HG02938 (cell line): Measurements from ENCODE around the gene HYAL3.
"Not testable (repeated sequence)": the region's sequence is repeated elsewhere in the genome, so short reads cannot be mapped to it uniquely, and the experiment has no call there.

Source experiments
- ATAC-seq: cut with Tn5 transposase; IDR thresholded peaks from one replicate; pipeline ENCODE4 v1.9.1; 2021; ENCODE audit warnings: mild to moderate bottlenecking, moderate library complexity; ENCODE audit not compliant: unreplicated experiment

Gene HYAL3

DNA sequence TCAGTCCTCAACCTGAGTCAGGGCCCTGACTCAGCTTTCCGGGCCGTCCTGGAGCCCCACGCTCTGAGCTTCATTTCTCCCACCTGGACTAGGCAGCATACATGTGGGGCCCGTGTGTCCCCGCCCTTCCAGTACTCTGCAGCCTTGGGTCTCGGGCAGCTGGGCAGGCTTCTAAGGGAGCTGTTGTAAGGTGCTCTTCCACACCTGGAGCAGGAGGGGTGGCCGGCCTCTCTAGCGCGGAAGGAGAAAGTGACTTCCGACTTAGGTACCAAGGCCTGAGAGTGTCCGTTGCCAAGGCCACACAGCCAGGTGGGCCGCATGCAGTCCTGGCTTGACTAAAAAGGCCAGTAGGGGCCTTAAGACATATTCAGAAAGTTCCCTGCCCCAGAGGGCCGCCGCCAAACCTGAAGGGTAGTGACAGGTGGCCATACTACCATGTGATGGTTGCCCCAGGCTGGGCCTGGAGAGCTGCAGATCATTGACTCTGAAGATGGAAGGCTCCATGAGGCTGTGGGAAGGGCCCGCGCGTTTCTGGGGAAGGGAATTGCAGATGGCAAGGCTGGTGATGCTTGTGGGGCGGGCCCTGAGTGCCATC, 39.7 kb downstream of the HYAL3 start:
- ATAC-seq = peak; percentile 19

- no peak for ATAC-seq
Measured at GRCh38 chr3:50258979-50259378, 40.2 kb downstream of the HYAL3 start.

DNA sequence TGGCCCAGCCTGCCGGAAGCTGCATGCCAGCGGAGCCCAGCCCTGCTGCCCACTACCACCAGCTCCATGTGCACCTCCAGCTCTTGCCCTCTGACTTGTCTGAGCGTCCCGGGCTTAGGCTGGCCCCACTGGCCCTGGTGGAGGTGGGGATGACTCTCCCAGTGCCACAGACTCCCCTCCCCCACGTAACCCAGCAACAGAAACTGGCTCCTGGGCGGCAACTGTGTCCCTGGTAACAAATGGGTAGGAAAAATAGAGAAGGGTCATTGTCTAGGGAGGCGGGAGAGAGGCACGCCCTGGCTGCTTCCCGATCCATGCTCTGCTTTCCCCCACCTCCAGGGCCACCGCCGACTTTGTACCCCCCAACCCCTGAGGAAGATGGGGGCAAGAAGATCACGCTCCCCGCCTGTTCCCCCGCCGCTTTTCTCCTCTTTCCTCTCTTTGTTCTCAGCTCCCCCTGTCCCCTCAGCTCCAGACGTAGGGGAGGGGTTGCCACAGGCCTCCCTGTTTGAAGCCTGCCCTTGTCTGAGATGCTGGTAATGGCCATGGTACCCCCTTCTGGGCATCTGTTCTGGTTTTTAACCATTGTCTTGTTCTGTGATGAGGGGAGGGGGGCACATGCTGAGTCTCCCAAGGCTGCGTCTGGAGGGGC, 41.0 kb downstream of the HYAL3 start:
- ATAC-seq = no peak

DNA sequence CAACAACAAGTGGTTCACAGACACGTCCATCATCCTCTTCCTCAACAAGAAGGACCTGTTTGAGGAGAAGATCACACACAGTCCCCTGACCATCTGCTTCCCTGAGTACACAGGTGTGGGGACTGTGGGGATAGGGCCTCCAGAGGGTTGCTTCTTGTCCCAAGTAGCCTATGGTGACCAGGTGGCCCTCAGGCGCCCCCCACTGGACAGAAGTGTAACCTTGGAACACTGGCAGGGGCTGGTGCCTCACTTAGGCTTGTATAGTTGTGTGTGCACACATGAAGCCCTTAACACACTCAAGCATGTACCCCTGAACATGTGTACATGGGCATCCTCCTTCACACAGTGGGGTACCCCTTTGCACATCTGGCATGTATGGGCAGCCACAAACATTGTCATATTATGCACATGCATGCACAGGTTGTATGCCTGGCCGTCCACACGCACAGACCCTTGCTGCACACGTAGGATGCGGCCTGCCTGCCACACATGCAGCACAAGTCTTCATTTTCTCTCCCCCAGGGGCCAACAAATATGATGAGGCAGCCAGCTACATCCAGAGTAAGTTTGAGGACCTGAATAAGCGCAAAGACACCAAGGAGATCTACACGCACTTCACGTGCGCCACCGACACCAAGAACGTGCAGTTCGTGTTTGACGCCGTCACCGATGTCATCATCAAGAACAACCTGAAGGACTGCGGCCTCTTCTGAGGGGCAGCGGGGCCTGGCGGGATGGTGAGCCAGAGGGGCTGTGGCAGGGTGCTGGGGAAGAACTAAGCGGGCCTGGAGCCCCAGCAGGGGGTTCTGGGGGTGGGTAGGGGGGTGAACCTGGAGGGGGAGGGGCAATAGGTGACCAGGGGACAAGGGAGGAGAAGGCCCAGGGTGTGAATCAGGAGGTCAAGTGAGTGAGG, 42.0 kb downstream of the HYAL3 start:
- ATAC-seq = no peak

DNA sequence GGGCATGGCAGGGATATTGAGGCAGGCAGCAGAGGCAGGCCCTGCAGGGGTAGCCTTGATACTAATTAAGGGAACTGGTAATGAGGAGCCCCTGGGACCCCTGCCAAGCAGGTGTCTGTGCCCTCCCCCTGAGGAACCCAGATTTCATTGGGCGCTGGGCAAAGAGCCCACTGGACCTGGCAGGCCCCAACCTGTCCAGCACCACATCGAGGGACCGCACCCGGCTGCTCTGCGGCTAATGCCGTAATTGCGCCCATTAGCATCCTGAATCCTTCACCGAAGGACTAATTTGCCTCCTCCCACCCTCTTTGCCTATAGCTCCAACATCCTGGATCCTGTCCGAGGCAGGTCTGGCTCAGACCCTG, 44.0 kb downstream of the HYAL3 start:
- no peak for ATAC-seq

DNA sequence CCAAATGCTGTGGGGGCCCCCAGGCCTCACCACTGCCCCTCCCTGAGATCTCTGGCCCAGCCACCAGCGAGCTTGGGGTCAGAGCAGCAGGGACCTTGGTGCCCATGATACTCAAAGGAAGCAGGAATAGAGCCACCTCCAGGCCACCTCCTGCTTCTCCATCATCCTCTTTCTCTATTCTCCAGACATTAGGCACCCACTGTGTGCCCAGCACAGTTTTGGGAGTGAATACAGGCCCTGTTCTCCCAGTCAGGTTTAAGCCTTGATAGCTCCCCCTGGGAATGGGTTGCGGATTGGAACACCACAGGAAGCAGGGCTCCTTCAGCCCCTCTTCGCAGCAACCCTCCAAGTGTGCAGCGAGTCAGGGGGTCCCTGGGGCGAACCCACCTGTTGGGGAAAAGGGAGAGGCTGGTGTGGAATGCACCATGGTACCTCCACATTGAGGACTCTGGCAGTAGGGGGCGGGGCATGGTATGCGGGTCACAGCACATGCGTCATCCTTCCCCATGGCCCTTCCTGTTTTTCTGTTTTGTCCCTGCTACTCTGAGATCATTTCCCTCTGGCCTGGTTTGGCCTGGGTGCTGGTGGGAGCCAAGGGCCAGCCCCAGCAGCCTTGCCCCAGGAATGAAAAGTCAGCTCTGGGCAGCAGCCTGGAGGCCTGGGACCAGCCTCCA, 44.5 kb downstream of the HYAL3 start:
- no peak for ATAC-seq

DNA sequence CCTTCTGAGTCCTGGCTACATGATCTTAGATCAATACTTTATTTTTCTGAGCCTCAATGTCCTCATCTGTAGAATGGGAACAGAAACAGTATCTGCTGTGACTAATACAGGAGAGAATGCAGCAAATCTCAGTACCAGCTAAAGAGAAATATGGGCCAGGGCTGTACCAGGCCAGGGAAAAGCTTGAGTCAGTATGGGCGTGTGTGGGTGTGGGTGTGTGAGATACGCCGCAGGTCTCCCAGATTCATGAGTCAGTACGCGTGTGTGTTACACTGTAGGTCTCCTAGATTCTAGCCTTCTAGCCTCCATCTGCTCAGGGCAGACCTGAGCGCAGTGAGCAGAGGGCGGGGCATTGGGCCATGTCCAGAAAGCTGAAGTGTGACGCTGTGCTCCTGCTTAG, 48.0 kb downstream of the HYAL3 start:
- ATAC-seq = no peak

- no peak for ATAC-seq
Measured at GRCh38 chr3:50250514-50250913, 48.7 kb downstream of the HYAL3 start.

DNA sequence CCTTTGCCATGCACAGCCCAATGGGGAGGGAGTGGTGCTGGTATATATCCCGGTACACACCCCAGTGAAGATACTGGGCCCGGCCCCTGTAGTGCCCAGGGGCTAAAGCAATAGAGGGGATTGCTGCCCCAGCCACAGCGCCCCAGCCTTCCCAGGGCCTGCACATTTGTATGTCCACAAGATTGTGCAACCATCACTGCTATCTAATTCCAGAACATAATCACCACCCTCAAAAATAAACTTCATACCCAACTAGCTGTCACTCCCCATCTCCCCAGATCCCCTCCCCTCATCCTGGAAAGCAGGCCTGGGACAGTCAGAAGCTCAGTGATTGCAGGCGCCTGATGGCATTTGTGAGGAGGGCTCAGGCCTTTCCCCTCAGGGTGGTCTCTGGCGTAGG, 49.7 kb downstream of the HYAL3 start:
- no peak for ATAC-seq

DNA sequence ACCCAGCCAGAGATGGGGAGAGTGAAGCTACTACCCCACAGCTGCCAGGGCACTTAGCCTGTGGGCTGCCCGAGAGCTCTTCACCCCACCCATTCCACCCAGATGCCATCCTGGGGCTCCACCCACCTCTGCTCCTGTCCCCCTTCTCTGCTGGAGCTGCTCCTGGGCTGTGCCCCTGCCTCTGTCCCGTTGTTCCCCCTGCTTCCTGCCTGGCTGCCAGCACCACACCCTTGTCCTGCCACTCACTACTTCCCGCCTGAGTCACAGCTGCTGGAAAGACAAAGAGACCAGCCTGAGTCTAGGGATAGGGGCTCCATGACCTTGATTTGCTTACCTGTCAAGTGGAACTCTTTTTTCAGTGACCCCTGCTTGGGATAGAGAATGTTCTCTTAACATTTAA, 50.8 kb downstream of the HYAL3 start:
- no peak for ATAC-seq

GRCh38 chr3:50246517-50246954, 52.7 kb downstream of the HYAL3 start:
- peak; percentile 60 for ATAC-seq

DNA sequence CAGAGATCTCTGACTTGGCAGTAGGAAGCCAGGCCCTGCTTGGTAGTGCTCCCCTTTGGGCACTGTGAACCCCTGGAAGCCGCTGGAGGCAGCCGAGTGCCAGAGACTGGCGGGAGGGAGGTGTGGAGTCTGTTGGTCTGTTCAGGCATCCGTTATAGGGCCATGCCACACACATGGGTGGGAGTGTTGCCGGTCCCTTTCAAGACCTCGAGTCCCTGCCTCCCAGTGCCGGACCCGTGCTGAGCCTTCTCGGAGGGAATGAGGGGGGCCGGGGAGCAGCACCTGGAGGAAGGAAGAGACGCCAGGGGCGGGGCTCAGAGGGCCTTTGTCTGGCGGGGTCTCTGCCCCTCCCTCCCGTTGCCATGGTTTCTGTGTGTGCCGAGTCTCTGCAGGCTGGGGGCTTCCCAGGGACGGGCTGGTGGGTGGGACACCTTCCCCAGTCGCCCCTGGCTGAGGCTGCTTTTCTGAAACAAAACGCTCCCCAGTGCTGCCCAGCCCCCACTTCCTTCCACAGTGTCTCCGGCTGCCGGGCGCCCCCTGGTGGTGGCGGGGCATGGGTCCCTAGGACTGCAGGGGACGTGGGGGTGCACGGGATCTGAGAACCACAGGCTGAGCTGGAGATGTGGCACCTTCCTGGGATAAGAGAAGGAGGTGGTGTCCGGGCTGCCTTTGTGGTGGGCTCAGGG, 53.2 kb downstream of the HYAL3 start:
- peak; percentile 57 for ATAC-seq

DNA sequence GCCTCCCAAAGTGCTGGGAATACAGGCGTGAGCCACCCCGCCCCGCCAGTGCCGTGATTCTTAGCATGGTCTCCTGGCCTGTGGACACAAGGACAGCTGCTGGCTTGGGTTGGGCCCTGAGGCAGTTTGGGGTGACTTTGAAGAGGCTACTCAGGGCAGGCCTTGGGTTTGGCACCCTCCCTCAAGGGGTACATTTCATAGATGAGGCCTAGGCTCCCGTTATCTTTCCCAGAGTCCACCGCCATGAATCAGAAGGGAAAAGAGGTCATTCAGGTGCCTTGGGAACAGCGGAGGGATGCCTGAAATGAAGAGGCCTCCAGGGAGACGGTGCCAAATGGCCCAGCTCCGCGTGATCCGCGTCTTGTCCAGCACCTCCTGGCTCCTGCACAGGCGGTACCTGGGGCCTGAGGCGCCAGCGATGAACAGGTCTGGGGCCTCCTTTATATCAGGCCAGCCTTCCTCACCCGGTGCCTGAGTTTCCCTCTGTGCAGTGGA, 53.9 kb downstream of the HYAL3 start:
- ATAC-seq = no peak

DNA sequence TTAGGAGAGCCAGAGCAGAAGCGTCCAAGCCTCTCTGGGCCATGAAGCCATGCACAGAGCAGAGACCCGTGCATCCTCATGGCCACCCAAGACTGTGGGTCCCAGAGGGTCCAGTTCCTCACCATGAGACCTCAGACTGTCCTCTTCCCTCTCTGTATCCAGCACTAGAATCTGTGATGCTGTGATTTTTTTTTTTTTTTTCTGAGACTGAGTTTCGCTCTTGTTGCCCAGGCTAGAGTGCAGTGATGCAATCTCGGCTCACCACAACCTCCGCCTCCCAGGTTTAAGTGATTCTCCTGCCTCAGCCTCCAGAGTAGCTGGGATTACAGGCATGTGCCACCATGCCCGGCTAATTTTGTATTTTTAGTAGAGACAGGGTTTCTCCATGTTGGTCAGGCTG, 54.4 kb downstream of the HYAL3 start:
- ATAC-seq = not testable (repeated sequence)

DNA sequence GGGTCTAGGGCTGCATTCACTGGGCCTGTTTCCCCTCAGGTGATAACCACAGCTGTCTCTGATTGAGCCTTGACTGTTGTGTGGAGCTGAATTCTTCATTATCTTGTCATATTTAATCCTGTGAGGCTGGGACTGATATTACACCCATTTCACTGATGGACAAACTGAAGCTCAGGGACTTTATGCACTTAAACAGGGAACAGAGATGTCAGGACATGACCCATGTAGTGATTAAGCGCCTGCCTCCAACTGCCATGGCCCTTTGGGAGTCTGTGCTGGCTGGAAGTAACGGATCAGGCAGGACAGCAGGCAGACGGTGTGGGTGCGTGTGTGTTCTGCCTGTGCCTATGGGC, 55.7 kb downstream of the HYAL3 start:
- ATAC-seq = no peak

DNA sequence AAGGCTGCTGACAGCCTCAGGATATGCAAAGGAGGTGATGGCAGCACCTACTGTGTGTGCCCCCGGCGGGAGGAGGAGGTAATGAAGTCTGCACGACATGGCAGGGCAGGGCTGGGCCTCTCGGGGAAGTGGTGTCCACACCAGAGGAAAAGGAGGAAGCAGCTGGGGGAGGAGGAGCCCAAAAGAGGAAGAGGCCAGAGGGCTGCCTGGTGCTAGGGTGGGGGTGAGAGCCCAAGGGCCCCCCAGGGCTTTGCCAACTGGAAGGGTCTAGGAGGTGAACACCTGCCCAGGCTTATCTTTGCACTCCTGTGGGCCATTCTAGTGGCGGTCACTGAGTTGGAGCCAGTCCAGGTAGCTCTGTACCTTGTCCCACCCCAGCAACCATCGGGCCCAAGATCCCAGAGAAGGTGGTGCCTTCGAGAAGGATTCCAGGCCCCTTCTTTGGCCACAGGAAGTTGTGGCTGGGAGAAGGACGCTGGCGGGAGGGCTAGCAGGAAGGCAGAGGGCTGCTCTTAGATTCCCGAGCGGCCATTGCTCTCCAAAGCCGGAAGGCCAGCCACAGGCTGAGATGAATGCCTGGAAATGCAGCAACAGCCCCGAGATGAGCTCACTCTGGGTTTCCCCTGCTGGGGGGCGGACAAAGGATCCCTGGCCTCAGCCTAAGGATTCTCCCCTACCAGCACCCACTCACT, 56.2 kb downstream of the HYAL3 start:
- no peak for ATAC-seq
